ENCODE results near the gene CSH2.
"Not testable (repeated sequence)": the region's sequence is repeated elsewhere in the genome, so short reads cannot be mapped to it uniquely, and the experiment has no call there.

The CSH2 gene

DNA sequence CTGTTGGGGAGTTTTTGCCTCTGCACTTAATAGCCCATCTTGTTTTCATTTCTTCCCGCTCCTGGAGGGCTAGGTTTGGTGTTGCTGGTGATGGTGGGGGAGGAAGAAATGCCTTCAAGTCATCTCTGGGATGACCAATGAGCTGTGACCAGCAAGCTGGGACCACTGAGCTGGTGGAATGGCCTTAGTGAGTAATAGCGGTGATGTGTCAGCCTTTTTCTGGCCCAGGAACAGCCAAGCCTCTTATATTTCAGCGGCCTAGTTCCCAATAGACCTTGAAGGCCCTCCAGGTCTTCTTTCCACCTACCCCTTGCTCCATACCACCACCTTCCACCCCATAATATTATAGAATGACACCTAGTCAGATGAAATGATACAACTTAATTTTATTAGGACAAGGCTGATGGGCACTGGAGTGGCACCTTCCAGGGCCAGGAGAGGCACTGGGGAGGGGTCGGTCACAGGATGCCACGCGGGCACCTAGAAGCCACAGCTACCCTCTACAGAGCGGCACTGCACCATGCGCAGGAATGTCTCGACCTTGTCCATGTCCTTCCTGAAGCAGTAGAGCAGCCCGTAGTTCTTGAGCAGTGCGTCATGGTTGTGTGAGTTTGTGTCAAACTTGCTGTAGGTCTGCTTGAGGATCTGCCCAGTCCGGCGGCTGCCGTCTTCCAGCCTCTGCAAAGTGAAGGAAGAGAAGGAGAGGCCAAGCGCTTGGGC is 1.7 kb downstream of the CSH2 start:
- not testable (repeated sequence) for H3K4me3 ChIP-seq (ENCODE audit: low read depth, low read length)

DNA sequence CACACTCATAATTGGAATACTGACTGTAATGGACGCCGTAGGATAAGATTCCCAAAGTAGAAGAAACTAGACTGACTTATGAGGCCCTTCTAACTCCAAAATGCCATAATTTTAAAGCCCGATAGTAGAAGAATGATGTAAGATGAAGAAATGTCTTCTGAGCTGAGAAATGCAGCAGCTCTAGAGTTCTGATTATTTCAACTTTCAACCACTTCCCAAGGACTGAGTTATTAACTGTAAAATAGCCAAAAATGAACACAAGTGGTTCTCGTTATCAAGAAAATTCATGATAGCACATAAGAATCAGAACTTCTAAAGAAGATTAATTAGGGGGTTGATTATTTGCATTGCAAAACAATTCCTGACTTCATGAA is 3.2 kb downstream of the CSH2 start:
- DNase-seq (ENCODE audit: low read depth) = not testable (repeated sequence)

More for the DNA sequence above, 1.7 kb downstream of the CSH2 start:
- DNase-seq (ENCODE audit: low read depth) = not testable (repeated sequence)

DNA sequence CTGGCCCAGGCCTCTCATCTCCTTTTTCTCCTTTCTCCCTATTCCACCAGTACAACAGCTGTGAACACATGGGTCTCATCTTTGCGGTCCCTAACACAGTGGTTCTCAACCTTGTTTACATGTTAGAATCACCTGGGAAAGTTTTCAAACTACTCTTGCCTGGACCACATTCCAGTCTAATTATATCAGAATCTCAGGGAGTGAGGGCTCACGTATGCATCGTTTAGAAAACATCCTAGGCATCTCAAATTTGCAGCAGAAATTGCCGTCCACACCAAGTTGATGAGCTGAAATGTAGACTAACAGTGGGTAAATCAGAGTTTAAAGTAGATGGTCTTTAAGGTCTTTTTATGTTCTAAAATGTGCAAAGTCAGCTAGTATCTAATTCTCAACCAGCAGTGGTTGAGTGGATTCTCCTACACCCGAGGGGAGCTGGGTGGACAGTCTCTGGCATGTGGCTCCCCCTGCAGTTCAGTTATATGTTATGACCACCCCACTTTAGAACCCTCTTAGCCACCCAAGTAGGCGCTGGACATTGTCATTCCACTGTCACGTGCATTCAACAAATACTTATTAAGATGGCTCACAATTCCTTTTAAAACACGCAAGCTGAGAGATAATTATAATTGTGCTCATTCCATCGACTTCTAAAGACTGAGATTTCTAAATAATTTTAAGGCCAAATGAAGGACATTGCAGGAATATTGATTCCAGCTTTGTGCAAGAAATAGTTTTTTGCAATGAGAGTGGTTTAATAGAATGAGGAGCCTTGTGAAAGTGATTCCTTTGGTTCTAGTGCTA is 3.8 kb downstream of the CSH2 start:
- TF ChIP-seq, protein P1, sequence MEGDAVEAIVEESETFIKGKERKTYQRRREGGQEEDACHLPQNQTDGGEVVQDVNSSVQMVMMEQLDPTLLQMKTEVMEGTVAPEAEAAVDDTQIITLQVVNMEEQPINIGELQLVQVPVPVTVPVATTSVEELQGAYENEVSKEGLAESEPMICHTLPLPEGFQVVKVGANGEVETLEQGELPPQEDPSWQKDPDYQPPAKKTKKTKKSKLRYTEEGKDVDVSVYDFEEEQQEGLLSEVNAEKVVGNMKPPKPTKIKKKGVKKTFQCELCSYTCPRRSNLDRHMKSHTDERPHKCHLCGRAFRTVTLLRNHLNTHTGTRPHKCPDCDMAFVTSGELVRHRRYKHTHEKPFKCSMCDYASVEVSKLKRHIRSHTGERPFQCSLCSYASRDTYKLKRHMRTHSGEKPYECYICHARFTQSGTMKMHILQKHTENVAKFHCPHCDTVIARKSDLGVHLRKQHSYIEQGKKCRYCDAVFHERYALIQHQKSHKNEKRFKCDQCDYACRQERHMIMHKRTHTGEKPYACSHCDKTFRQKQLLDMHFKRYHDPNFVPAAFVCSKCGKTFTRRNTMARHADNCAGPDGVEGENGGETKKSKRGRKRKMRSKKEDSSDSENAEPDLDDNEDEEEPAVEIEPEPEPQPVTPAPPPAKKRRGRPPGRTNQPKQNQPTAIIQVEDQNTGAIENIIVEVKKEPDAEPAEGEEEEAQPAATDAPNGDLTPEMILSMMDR (conservative IDR thresholded peaks at IDR 0.05; ENCODE audit: low read depth, low read length) = peak; percentile 41
- peak; percentile 43 for DNase-seq (ENCODE audit: low read depth)
- not testable (repeated sequence) for H3K4me3 ChIP-seq (ENCODE audit: low read depth, low read length)

More for the DNA sequence above, 3.2 kb downstream of the CSH2 start:
- not testable (repeated sequence) for H3K4me3 ChIP-seq (ENCODE audit: low read depth, low read length)

DNA sequence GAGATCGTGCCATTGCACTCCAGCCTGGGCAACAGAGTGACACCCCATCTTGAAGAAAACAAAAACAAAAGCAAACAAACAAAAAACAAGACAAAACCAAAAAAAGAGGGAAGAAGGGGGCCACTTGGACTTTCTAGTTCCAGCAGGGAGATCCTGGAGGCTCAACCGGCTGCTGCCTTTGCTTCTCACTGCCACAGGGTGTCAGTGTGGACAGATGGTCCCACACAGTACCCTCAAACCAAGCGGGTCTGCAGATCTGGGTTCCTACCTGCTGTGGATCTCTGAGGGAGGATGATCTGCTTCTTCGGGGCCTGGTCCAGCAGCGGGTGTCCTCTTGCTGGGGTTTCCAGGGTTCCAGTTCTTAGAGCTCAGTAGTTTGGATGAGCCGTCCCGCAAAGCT is 6.9 kb downstream of the CSH2 start:
- H3K4me3 ChIP-seq (ENCODE audit: low read depth, low read length) = not testable (repeated sequence)
- TF ChIP-seq, protein P1 (conservative IDR thresholded peaks at IDR 0.05; ENCODE audit: low read depth, low read length) = peak; percentile 43
- DNase-seq (ENCODE audit: low read depth) = peak; percentile 20

DNA sequence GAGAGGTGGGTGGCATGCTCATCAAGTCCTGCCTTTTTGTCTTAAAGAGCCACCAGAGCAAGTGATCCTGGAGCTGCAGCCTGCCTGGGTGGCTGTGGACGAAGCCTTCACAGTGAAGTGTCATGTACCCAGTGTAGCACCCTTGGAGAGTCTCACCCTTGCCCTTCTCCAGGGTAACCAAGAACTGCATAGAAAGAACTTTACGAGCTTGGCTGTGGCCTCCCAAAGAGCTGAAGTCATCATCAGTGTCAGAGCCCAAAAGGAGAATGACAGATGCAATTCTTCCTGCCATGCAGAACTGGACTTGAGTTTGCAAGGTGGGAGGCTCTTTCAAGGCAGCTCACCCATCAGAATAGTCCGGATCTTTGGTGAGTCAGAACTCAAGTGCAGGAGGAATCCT is 14.2 kb downstream of the CSH2 start:
- no peak for DNase-seq (ENCODE audit: low read depth)
- TF ChIP-seq, protein P1 (conservative IDR thresholded peaks at IDR 0.05; ENCODE audit: low read depth, low read length) = no peak
- H3K4me3 ChIP-seq (ENCODE audit: low read depth, low read length) = no peak overlapping the region

DNA sequence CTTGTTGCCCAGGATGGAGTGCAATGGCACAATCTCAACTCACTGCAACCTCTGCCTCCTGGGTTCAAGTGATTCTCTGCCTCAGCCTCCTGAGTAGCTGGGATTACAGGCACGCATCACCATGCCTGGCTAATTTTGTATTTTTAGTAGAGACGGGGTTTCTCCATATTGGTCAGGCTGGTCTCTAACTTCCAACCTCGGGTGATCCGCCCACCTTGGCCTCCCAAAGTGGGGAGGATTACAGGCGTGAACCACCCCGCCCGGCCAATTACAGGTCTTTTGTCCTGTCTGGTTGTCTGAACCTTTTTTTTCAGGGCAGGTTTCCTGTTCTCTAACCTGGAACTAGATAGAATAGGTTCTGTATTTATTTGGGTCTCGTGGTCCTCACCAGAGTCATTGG is 17.1 kb downstream of the CSH2 start:
- not testable (repeated sequence) for DNase-seq (ENCODE audit: low read depth); H3K4me3 ChIP-seq (ENCODE audit: low read depth, low read length)

DNA sequence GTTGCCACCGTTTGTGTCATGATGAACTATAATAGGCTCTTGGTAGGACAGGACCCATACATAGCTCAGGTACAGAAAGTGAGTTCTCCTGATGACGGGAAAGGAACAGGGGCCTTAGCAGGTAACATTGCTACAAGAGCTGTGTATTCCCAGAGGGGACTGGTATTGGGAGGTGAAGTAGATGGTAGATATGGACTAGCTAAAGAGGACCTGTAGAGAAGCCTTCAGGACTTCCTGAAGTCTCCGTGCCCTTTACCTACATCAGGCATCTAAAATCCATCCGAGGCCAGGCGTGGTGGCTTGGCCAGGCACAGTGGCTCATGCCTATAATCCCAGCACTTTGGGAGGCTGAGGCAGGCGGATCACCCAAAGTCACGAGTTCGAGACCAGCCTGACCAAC is 18.3 kb downstream of the CSH2 start:
- TF ChIP-seq, protein P1 (conservative IDR thresholded peaks at IDR 0.05; ENCODE audit: low read depth, low read length) = no peak
- H3K4me3 ChIP-seq (ENCODE audit: low read depth, low read length) = no peak overlapping the region
- DNase-seq (ENCODE audit: low read depth) = no peak

DNA sequence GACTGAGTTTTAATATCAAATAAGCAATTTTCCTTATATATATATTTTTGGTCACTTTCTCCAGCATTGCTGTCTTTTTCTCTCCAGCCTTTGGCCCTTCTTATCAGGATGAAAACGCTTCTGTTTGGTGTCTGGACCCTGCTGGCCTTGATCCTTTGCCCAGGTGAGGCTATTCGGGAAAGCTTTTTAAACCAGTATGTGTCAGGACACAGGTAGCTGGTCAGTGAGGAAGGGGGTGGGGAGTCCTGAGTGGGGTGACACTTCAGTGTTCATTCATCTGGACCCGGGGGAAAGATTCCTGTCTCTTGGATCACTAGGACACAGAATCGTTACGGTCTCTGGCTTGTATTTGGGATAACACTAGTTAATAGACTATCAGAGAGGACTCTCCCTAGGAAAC is 18.8 kb downstream of the CSH2 start:
- no peak for DNase-seq (ENCODE audit: low read depth)
- TF ChIP-seq, protein P1 (conservative IDR thresholded peaks at IDR 0.05; ENCODE audit: low read depth, low read length) = no peak
- H3K4me3 ChIP-seq (ENCODE audit: low read depth, low read length) = no peak overlapping the region
